Left lung (tissue), 10 donors: ENCODE measurements around the gene GRB2. TPM values are rescaled to one million over a fixed set of nuclear protein-coding genes. Genes with fewer than 3 reads are reported as not detected.
A peak's percentile ranks its signal among the peaks of the same experiment; 100 is the strongest.
"Not testable (repeated sequence)": the region's sequence is repeated elsewhere in the genome, so short reads cannot be mapped to it uniquely, and the experiment has no call there.

ENCODE experiments used
- ATAC-seq: fragments of 200-7000 bp; cut with Tn5 transposase; one replicate; pipeline ENCODE4 v1.9.1; 2020; ENCODE audit warnings: moderate library complexity
- DNase-seq, 4 donors: peaks; one replicate each; pipeline ENCODE4 v3.0.0-alpha.2; 2013 to 2020
- H3K27ac ChIP-seq, 2 donors: fragments of 200-600 bp; sonication (generic) in 1 of 2; one replicate each; pipeline versions ENCODE4 v1.5.0 to v1.8.0; 2020 to 2021
- H3K27me3 ChIP-seq, 2 donors: fragments of 200-600 bp; sonication (generic) in 1 of 2; one replicate each; pipeline versions ENCODE4 v1.5.0 to v1.8.0; 2020 to 2021
- H3K36me3 ChIP-seq, 2 donors: fragments of 200-600 bp; sonication (generic) in 1 of 2; one replicate each; pipeline versions ENCODE4 v1.5.0 to v1.8.0; 2020 to 2021
- H3K4me1 ChIP-seq, 2 donors: fragments of 200-600 bp; one replicate each; pipeline ENCODE4 v1.8.0; 2021
- H3K4me3 ChIP-seq, 2 donors: fragments of 200-600 bp; sonication (generic) in 1 of 2; one replicate each; pipeline versions ENCODE4 v1.5.0 to v1.8.0; 2020 to 2021; ENCODE audit warnings: mild to moderate bottlenecking in 1 of 2
- H3K9me3 ChIP-seq, 2 donors: fragments of 200-600 bp; sonication (generic) in 1 of 2; one replicate each; pipeline versions ENCODE4 v1.5.0 to v1.8.0; 2020 to 2021
- intact Hi-C, 2 donors: fragments of 100-400 bp; cut with DNase I; formaldehyde crosslinking; loops; one replicate each; pipeline versions ENCODE4 v1.11.2 to v1.14.2; 2022
- polyA plus RNA-seq, 6 donors: library from polyadenylated mRNA; unstranded; fragments of 120-200 nt; gene quantifications; one replicate each; pipeline ENCODE4 v1.2.1, GENCODE V29; 2013; ENCODE audit not compliant: insufficient read length in 6 of 6
- total RNA-seq, 2 donors: library from RNA; stranded (reverse); fragmentation: NEBNext Ultra II Directional; extraction: Animal tissue kit (Norgen Biotek cat#: 25700); gene quantifications; one replicate each; pipeline ENCODE4 v1.2.1, GENCODE V29; 2021
- TF ChIP-seq, protein P1 (sequence below), 2 donors: fragments of 200-600 bp; sonication (generic) in 1 of 2; IDR thresholded peaks; one replicate each; pipeline versions ENCODE4 v1.5.0 to v1.8.0; 2021; ENCODE audit warnings: antibody characterized with exemption in 2 of 2
- donor health status: DM: no; HTN: yes; CAD: no.
- donor health status: DM: no; HTN: no; CAD: no.

Gene GRB2
- total and polyA plus RNA-seq, 8 donors = 81.8 to 214 (median 83.3) TPM

DNA sequence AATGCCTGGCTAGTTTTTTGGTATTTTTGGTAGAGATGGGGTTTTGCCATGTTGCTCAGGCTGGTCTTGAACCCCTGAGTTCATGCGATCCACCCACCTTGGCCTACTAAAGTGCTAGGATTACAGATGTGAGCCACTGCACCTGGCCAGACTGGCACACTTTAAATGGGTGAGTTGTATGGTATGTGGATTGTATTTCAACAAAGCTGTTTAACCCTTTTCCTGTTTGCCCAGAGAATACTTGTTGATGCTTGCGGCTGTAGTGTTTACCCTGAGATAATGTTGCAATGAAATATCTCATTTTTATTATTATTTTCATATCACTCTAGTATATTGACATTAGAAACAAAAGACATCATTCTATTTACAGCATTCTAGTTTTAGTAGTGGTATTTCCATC is 33.8 kb upstream of the GRB2 start:
- Histone ChIP-seq H3K27ac (no peak overlapping the region), H3K9me3 (no peaks in the 10 kb centered on the region), H3K4me3 (no peak overlapping the region), H3K4me1 (peaks cover 0 to 10% of the 10 kb centered on the region in 2 donors), H3K27me3 (no peaks in the 10 kb centered on the region), H3K36me3 (no peaks in the 10 kb centered on the region)
- no peak for ATAC-seq
- intact Hi-C loops = no loop called here
- TF ChIP-seq, protein P1, sequence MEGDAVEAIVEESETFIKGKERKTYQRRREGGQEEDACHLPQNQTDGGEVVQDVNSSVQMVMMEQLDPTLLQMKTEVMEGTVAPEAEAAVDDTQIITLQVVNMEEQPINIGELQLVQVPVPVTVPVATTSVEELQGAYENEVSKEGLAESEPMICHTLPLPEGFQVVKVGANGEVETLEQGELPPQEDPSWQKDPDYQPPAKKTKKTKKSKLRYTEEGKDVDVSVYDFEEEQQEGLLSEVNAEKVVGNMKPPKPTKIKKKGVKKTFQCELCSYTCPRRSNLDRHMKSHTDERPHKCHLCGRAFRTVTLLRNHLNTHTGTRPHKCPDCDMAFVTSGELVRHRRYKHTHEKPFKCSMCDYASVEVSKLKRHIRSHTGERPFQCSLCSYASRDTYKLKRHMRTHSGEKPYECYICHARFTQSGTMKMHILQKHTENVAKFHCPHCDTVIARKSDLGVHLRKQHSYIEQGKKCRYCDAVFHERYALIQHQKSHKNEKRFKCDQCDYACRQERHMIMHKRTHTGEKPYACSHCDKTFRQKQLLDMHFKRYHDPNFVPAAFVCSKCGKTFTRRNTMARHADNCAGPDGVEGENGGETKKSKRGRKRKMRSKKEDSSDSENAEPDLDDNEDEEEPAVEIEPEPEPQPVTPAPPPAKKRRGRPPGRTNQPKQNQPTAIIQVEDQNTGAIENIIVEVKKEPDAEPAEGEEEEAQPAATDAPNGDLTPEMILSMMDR (IDR thresholded peaks at IDR 0.05) = no peak
- DNase-seq = no peak

DNA sequence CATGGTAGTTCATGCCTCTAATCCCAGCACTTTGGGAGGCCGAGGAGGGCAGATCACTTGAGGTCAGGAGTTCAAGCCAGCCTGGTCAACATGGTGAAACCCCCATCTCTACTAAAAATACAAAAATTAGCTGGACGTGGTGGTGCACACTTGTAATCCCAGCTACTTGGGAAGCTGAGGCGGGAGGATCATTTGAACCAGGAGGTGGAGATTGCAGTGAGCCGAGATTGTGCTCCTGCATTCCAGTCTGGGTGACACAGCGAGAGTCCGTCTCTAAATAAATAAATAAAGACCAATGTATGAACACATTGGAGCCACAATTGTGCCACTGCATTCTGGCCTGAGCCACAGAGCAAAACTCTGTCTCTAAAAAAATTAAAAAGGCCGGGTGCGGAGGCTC is 31.9 kb upstream of the GRB2 start:
- ATAC-seq, intact Hi-C loops, DNase-seq, H3K4me3 ChIP-seq, H3K27me3 ChIP-seq, H3K4me1 ChIP-seq, H3K36me3 ChIP-seq, H3K27ac ChIP-seq, H3K9me3 ChIP-seq: not testable (repeated sequence)

DNA sequence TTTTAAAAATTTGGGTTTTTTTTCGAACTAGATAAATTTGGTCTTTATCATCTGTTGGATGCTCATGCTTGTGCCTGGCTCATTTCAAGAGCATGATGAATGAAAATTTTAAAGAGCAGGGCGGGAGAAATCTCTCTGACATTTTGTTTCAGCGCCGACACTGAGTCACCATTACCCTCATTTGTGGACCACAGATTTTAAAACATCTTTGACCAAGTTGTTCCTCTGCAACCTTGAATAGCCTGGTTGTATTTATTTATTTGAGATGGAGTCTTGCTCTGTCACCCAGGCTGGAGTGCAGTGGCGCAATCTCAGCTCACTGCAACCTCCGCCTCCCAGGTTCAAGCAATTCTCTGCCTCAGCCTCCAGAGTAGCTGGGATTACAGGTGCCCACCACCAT is 29.0 kb upstream of the GRB2 start:
- H3K4me1 ChIP-seq, H3K9me3 ChIP-seq, H3K36me3 ChIP-seq, H3K27me3 ChIP-seq, H3K4me3 ChIP-seq, DNase-seq, ATAC-seq, intact Hi-C loops, H3K27ac ChIP-seq: not testable (repeated sequence)

DNA sequence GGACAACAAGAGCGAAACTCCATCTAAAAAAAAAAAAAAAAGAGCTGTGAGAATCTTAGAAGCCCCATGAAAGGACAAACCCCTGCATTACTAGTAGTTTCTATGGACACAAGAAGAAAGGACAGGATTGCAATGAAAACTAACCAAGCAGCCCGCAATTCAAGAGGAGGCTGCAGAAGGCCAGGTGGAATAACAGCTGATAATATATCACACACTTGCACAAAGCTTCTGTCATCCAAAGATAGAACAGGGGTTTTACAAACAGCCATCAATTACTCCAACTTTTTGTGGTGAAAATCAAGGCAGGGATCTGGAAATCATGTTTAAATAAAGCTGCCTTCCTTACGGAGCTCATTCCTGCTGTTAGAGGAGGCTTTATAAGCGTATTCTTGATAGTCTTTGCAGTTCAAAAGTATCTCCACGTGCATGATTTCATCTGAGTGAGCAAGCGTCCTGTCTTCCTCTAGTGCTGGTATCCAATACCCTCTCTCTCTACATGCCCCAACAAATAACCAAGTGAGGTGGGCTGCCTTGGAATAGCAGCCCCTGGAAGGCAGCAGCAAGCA is 27.8 kb upstream of the GRB2 start:
- H3K4me3 ChIP-seq = no peak overlapping the region
- TF ChIP-seq, protein P1 (IDR thresholded peaks at IDR 0.05) = no peak
- H3K4me1 ChIP-seq = peaks cover 8 to 15% of the 10 kb centered on the region in 2 donors
- H3K27ac ChIP-seq = no peak overlapping the region
- ATAC-seq = no peak
- intact Hi-C loops = no loop called here
- no peak for DNase-seq
- H3K9me3 ChIP-seq = no peaks in the 10 kb centered on the region
- H3K27me3 ChIP-seq = no peaks in the 10 kb centered on the region
- H3K36me3 ChIP-seq = no peaks in the 10 kb centered on the region

DNA sequence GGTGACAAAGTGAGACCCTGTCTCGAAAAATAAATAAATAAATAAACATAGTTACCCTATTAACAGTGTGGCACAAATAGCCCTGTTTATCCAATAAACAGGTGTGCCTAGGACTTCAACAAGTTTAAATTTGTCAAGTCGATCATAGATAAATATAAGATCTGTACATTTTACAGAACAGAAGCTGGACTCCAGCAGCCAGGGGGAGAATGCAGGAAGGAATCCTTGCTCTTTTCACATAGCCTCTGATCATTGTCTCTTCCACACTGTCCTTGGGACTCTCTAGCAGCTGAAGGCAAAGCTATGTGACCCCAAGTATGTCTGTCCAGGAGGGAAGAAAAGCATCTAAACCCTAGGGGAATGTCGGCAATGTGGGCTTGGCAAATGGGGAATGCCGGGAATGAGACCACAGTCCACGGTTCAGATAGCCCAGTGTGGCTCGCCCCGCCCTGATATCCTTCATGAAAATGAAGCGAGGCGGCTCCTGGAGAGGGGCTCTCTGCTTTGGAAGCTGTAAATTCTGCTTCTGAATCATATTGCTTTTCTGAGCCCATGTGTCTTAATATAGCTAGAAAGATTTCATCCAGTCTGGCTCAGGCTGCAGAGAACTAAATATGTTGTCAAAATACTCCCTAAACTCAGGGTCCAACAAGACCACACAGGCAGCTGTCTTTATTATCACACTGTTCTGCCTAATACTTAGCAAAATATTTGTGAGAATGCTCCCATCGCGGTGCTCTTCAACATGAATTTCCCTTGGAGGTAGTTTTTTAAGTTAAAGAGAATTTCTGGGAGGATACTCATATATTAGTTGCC is 24.9 kb upstream of the GRB2 start:
- H3K27ac ChIP-seq = no peak overlapping the region
- H3K36me3 ChIP-seq = no peaks in the 10 kb centered on the region
- intact Hi-C loops = no loop called here
- DNase-seq (no peak), ATAC-seq (peak; percentile 27)
- H3K27me3 ChIP-seq = no peaks in the 10 kb centered on the region
- TF ChIP-seq, protein P1 (IDR thresholded peaks at IDR 0.05) = no peak
- no peak overlapping the region for H3K4me3 ChIP-seq
- H3K4me1 ChIP-seq = peaks cover 8 to 24% of the 10 kb centered on the region in 2 donors
- no peaks in the 10 kb centered on the region for H3K9me3 ChIP-seq
